K562 (cell line): Measurements from ENCODE around the gene TICAM1. TPM values are rescaled to one million over a fixed set of nuclear protein-coding genes. Genes with fewer than 3 reads are reported as not detected.

Experiments
- ATF1 ChIP-seq, 2 experiments: fragments of 450-650 bp in 1 of 2; IDR thresholded peaks; 2 replicates each; pipeline ENCODE4 v1.6.1; 2016; ENCODE audit warnings: missing compliant biosample characterization in 1 of 2, missing genetic modification characterization in 1 of 2
- CBX2 ChIP-seq: fragments of 200-600 bp; sonication (generic); IDR thresholded peaks from one replicate; pipeline ENCODE4 v1.6.1; 2012; ENCODE audit warnings: mild to moderate bottlenecking, low read length, inconsistent platforms; ENCODE audit not compliant: insufficient read depth, poor library complexity, severe bottlenecking
- CXXC5 ChIP-seq: fragments of 250-450 bp; sonication (Bioruptor Pico); IDR thresholded peaks from 2 replicates; pipeline ENCODE4 v1.8.0; 2022; ENCODE audit warnings: inconsistent platforms, mild to moderate bottlenecking, moderate library complexity
- DPF2 ChIP-seq: fragments of 450-650 bp; IDR thresholded peaks from 2 replicates; pipeline ENCODE4 v1.6.1; 2016
- E2F6 ChIP-seq, 2 experiments: IDR thresholded peaks; 2 replicates each; pipeline ENCODE4 v1.6.1; 2011; ENCODE audit warnings: borderline replicate concordance in 1 of 2, control low read depth in 1 of 2, low read depth in 1 of 2, low read length in 1 of 2, mild to moderate bottlenecking in 1 of 2, mixed read lengths in 1 of 2, moderate library complexity in 1 of 2; ENCODE audit not compliant: insufficient read depth in 1 of 2, insufficient read length in 1 of 2, poor library complexity in 1 of 2, severe bottlenecking in 1 of 2; ENCODE audit errors: extremely low read depth in 1 of 2
- ELF1 ChIP-seq: fragments of 200-800 bp; sonication (Bioruptor generic); IDR thresholded peaks from 2 replicates; pipeline ENCODE4 v1.6.1; 2016; ENCODE audit warnings: missing genetic modification characterization, missing compliant biosample characterization
- JUND ChIP-seq, 2 experiments: IDR thresholded peaks; 2 replicates in 1 of 2; 3 replicates in 1 of 2; pipeline ENCODE4 v1.6.1; 2011; ENCODE audit warnings: borderline replicate concordance in 2 of 2, low read depth in 2 of 2, low read length in 2 of 2, improper control_type of control experiment in 1 of 2, missing biosample characterization in 1 of 2, missing genetic modification characterization in 1 of 2, missing genetic modification reagents in 1 of 2
- MEF2D ChIP-seq: conservative IDR thresholded peaks from 2 replicates; pipeline ENCODE4 v1.6.1; 2016; ENCODE audit warnings: low read depth, missing genetic modification characterization, missing compliant biosample characterization
- MYC ChIP-seq, 2 experiments: fragments of 250-450 bp in 1 of 2; sonication (Bioruptor Pico) in 1 of 2; IDR thresholded peaks; 2 replicates each; pipeline versions ENCODE4 v1.5.1 to v1.6.1; 2012 to 2021; ENCODE audit warnings: low read depth in 2 of 2, borderline replicate concordance in 1 of 2, improper control_type of control experiment in 1 of 2, low read length in 1 of 2, mild to moderate bottlenecking in 1 of 2, moderate library complexity in 1 of 2
- U2AF1 ChIP-seq: fragments of 200-400 bp; formaldehyde crosslinking; optimal IDR thresholded peaks from 2 replicates; pipeline ENCODE3; 2017; ENCODE audit warnings: mild to moderate bottlenecking, low read depth, low read length, moderate library complexity
- YY1 ChIP-seq, 3 experiments: IDR thresholded peaks; 2 replicates each; pipeline ENCODE4 v1.6.1; 2011; ENCODE audit warnings: low read length in 2 of 3, mild to moderate bottlenecking in 2 of 3, moderate library complexity in 2 of 3, borderline replicate concordance in 1 of 3, control low read depth in 1 of 3, low read depth in 1 of 3; ENCODE audit not compliant: insufficient read depth in 3 of 3, insufficient replicate concordance in 2 of 3, control insufficient read depth in 1 of 3, insufficient read length in 1 of 3; ENCODE audit errors: extremely low read depth in 1 of 3
- ZNF511 ChIP-seq: sonication (generic); formaldehyde crosslinking; IDR thresholded peaks from 2 replicates; pipeline ENCODE4 v1.8.0; 2022; ENCODE audit warnings: mild to moderate bottlenecking, missing genetic modification reagents
- ZNF717 ChIP-seq: fragments of 250-450 bp; sonication (Bioruptor Pico); IDR thresholded peaks from 2 replicates; pipeline ENCODE4 v1.5.0; 2021
- polyA plus RNA-seq, 8 experiments: library from polyadenylated mRNA; depleted of rRNA in 4 of 8; stranded (reverse) in 5 of 8; unstranded in 3 of 8; fragments of >200 nt; fragmentation: Nextera tagmentation in 2 of 8; fragmentation: Illumina TruSeq in 1 of 8; extraction: Ambion mirVana in 2 of 8; extraction: Trizol in 1 of 8; gene quantifications; 2 replicates each; pipeline versions ENCODE4 v1.2.1 to v1.2.3, GENCODE V29; 2011 to 2014; ENCODE audit warnings: inconsistent platforms in 1 of 8, missing spikeins in 1 of 8
- total RNA-seq, 7 experiments: library from RNA; depleted of rRNA in 6 of 7; stranded (reverse); fragments of >200 nt in 6 of 7; fragmentation: Illumina TruSeq in 2 of 7; extraction: Trizol in 2 of 7; gene quantifications; 2 replicates each; pipeline versions ENCODE4 v1.2.1 to v1.2.3, GENCODE V29; 2011 to 2021; ENCODE audit warnings: low replicate concordance in 1 of 7
- TF ChIP-seq, protein P1 (sequence below): sonication (generic); formaldehyde crosslinking; IDR thresholded peaks from 2 replicates; pipeline ENCODE4 v1.8.1; 2023; ENCODE audit warnings: mild to moderate bottlenecking, missing genetic modification reagents
- TF ChIP-seq, protein P2 (sequence below): fragments of 450-650 bp; conservative IDR thresholded peaks from 2 replicates; pipeline ENCODE4 v1.6.1; 2016; ENCODE audit warnings: missing genetic modification characterization, low read depth, mild to moderate bottlenecking, control low read depth, missing compliant biosample characterization
- TF ChIP-seq, protein P3 (sequence below): fragments of 450-650 bp; IDR thresholded peaks from 2 replicates; pipeline ENCODE4 v1.6.1; 2016; ENCODE audit warnings: borderline replicate concordance

The TICAM1 gene
- total and polyA plus RNA-seq, 9 of the 15 experiments (the other 6 are each of a cell fraction or from before 2014, with no cell fraction given): 0.07 to 11.6 (median 1.5) TPM

DNA sequence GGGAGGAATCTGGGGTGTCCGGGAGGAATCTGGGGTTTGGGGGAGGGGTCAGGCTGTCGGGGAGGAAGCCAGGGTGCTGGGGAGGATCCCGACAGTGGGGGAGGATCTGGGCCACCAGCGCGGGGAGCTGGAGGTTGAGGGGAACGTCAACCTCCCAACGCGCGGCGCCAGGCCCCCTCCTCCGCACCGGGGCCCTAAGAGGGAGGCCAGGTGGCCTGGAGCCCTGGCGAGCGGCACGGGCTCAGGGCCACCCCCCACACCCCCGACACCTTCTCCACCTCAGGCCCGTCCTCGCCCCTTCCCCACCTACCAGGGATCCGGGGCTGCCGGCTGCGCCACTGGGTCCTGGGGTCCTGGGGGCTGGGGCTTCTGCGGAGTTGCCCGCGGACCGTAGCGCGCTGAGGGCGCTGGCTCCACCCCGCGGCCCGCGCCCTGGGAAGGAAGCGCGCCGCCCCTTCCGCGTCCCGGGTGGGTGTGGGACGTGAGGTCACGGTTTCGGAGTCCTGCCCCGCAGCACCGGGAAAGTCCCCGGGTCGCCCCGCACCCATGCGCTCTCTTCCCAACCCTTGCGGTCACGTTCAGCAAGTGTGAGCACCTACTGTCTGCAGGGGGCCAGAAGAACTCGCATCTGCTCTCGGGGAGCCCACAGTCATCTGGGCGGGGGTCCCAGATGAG, at the start of gene TICAM1 (continued):
- TF ChIP-seq E2F6 (IDR thresholded peaks at IDR 0.05; ENCODE audit: borderline replicate concordance in 1 of 2, extremely low read depth in 1 of 2, insufficient read depth in 1 of 2, insufficient read length in 1 of 2, low read depth in 1 of 2, low read length in 1 of 2, poor library complexity in 1 of 2, severe bottlenecking in 1 of 2) (peak in 1 of 2 experiments; percentile 49), ZNF511 (0 out of 2 replicates have a peak, but pooled peaks have one; percentile 37), MYC (IDR thresholded peaks at IDR 0.05; ENCODE audit: low read depth, low read length) (peak; percentile 74), MYC (CRISPR knock-in tag; IDR thresholded peaks at IDR 0.05; ENCODE audit: borderline replicate concordance, low read depth) (no peak), ATF1 (CRISPR knock-in tag; IDR thresholded peaks at IDR 0.05) (no peak), ATF1 (tag; IDR thresholded peaks at IDR 0.05) (peak; percentile 70; the same call in 1 of the 2 replicates), CXXC5 (CRISPR knock-in tag) (peak; percentile 82), ELF1 (tag) (peak; percentile 70), MEF2D (tag) (no peak), U2AF1 (peak; percentile 56), YY1 (IDR thresholded peaks at IDR 0.05; ENCODE audit: borderline replicate concordance in 1 of 3, control insufficient read depth in 1 of 3, extremely low read depth in 1 of 3, insufficient read depth in 3 of 3, insufficient read length in 1 of 3, insufficient replicate concordance in 2 of 3, low read depth in 1 of 3, low read length in 2 of 3) (peak in 2 of 3 experiments; percentile 21 to 28), CBX2 (no peak), ZNF717 (no peak), DPF2 (no peak), JUND (IDR thresholded peaks at IDR 0.05; ENCODE audit: borderline replicate concordance, low read depth, low read length) (peak; percentile 44), JUND (tag; IDR thresholded peaks at IDR 0.05; ENCODE audit: borderline replicate concordance, low read depth, low read length) (no peak; the same call in 2 of the 3 replicates)
- TF ChIP-seq, protein P1, sequence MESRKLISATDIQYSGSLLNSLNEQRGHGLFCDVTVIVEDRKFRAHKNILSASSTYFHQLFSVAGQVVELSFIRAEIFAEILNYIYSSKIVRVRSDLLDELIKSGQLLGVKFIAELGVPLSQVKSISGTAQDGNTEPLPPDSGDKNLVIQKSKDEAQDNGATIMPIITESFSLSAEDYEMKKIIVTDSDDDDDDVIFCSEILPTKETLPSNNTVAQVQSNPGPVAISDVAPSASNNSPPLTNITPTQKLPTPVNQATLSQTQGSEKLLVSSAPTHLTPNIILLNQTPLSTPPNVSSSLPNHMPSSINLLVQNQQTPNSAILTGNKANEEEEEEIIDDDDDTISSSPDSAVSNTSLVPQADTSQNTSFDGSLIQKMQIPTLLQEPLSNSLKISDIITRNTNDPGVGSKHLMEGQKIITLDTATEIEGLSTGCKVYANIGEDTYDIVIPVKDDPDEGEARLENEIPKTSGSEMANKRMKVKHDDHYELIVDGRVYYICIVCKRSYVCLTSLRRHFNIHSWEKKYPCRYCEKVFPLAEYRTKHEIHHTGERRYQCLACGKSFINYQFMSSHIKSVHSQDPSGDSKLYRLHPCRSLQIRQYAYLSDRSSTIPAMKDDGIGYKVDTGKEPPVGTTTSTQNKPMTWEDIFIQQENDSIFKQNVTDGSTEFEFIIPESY (CRISPR knock-in tag): peak; percentile 52; the same call in 1 of the 2 replicates
- TF ChIP-seq, protein P2, sequence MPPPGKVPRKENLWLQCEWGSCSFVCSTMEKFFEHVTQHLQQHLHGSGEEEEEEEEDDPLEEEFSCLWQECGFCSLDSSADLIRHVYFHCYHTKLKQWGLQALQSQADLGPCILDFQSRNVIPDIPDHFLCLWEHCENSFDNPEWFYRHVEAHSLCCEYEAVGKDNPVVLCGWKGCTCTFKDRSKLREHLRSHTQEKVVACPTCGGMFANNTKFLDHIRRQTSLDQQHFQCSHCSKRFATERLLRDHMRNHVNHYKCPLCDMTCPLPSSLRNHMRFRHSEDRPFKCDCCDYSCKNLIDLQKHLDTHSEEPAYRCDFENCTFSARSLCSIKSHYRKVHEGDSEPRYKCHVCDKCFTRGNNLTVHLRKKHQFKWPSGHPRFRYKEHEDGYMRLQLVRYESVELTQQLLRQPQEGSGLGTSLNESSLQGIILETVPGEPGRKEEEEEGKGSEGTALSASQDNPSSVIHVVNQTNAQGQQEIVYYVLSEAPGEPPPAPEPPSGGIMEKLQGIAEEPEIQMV (tag): peak; percentile 71
- TF ChIP-seq, protein P3, sequence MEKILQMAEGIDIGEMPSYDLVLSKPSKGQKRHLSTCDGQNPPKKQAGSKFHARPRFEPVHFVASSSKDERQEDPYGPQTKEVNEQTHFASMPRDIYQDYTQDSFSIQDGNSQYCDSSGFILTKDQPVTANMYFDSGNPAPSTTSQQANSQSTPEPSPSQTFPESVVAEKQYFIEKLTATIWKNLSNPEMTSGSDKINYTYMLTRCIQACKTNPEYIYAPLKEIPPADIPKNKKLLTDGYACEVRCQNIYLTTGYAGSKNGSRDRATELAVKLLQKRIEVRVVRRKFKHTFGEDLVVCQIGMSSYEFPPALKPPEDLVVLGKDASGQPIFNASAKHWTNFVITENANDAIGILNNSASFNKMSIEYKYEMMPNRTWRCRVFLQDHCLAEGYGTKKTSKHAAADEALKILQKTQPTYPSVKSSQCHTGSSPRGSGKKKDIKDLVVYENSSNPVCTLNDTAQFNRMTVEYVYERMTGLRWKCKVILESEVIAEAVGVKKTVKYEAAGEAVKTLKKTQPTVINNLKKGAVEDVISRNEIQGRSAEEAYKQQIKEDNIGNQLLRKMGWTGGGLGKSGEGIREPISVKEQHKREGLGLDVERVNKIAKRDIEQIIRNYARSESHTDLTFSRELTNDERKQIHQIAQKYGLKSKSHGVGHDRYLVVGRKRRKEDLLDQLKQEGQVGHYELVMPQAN: peak; percentile 36; the same call in 1 of the 2 replicates
